D721Med (cell line): ENCODE measurements around the gene HRC.

ENCODE experiments used
- DNase-seq: peaks from one replicate; pipeline ENCODE4 v3.0.0; 2011; ENCODE audit warnings: low spot score; ENCODE audit not compliant: insufficient read length
- FAIRE-seq: peaks from 2 replicates; lab custom pipeline; 2011; peaks lifted over from hg19 to GRCh38; lab: Jason Lieb, UNC
- TF ChIP-seq, protein P1 (sequence below): IDR thresholded peaks from 2 replicates; pipeline ENCODE4 v1.5.1; 2012; ENCODE audit warnings: mild to moderate bottlenecking, control low read depth; ENCODE audit not compliant: insufficient read depth; ENCODE audit errors: missing control alignments

The HRC gene, protein sequence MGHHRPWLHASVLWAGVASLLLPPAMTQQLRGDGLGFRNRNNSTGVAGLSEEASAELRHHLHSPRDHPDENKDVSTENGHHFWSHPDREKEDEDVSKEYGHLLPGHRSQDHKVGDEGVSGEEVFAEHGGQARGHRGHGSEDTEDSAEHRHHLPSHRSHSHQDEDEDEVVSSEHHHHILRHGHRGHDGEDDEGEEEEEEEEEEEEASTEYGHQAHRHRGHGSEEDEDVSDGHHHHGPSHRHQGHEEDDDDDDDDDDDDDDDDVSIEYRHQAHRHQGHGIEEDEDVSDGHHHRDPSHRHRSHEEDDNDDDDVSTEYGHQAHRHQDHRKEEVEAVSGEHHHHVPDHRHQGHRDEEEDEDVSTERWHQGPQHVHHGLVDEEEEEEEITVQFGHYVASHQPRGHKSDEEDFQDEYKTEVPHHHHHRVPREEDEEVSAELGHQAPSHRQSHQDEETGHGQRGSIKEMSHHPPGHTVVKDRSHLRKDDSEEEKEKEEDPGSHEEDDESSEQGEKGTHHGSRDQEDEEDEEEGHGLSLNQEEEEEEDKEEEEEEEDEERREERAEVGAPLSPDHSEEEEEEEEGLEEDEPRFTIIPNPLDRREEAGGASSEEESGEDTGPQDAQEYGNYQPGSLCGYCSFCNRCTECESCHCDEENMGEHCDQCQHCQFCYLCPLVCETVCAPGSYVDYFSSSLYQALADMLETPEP

GRCh38 chr19:49155005-49155819, at the start of gene HRC:
HRC (minus strand) TSS chr19:49155396; CDS start chr19:49155237, 159 bp downstream.
- FAIRE-seq, result no peak
- TF ChIP-seq, protein P1, sequence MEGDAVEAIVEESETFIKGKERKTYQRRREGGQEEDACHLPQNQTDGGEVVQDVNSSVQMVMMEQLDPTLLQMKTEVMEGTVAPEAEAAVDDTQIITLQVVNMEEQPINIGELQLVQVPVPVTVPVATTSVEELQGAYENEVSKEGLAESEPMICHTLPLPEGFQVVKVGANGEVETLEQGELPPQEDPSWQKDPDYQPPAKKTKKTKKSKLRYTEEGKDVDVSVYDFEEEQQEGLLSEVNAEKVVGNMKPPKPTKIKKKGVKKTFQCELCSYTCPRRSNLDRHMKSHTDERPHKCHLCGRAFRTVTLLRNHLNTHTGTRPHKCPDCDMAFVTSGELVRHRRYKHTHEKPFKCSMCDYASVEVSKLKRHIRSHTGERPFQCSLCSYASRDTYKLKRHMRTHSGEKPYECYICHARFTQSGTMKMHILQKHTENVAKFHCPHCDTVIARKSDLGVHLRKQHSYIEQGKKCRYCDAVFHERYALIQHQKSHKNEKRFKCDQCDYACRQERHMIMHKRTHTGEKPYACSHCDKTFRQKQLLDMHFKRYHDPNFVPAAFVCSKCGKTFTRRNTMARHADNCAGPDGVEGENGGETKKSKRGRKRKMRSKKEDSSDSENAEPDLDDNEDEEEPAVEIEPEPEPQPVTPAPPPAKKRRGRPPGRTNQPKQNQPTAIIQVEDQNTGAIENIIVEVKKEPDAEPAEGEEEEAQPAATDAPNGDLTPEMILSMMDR, result no peak
- no peak for DNase-seq

- DNase-seq, result no peak
- no peak for FAIRE-seq
Measured at GRCh38 chr19:49201042-49201441, 45.8 kb upstream of the HRC start.

DNA sequence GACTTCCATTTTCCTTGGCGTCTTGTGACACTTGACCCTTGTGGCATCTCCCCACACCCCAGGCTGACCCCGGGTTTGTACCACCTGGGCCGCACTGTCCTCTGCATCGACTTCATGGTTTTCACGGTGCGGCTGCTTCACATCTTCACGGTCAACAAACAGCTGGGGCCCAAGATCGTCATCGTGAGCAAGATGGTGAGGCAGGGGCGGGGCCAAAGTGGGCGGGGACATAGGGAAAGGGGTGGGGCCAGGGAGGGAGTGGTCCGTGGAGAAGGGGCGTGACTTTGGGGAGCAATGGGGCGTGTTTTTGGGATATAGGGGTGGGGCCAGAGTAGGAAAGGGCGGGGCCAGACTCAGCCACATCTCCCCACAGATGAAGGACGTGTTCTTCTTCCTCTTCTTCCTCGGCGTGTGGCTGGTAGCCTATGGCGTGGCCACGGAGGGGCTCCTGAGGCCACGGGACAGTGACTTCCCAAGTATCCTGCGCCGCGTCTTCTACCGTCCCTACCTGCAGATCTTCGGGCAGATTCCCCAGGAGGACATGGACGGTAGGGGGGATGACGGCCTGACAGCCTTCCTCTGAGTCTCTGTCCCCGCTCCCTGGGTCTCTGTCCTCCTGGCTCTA, 45.2 kb upstream of the HRC start:
- TF ChIP-seq, protein P1, result no peak
- no peak for DNase-seq
- FAIRE-seq, result no peak

More at GRCh38 chr19:49201042-49201441, 45.8 kb upstream of the HRC start:
- TF ChIP-seq, protein P1, result no peak

DNA sequence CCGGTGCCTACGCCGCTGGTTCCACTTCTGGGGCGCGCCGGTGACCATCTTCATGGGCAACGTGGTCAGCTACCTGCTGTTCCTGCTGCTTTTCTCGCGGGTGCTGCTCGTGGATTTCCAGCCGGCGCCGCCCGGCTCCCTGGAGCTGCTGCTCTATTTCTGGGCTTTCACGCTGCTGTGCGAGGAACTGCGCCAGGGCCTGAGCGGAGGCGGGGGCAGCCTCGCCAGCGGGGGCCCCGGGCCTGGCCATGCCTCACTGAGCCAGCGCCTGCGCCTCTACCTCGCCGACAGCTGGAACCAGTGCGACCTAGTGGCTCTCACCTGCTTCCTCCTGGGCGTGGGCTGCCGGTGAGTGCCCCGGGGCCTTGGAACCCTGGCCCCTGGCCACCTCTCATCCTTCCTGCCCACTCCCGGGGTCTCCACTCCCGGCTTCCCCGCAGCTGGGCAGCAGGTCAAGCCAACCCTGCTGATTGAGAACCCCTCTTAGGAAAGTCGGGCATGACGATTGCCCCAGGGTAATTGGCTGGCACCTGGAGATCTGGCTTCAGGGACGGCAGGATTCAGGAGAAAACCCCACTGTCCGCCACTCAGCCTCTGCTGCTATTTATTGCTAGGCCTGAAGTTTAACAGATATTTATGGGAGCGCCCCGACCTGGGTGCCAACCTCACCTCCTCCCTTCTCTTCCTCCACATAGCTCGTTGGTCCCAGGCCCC, 41.5 kb upstream of the HRC start:
- DNase-seq (no peak), FAIRE-seq (no peak)
- TF ChIP-seq, protein P1, result no peak

GRCh38 chr19:49194408-49194807, 39.2 kb upstream of the HRC start:
- DNase-seq (no peak), FAIRE-seq (no peak)
- TF ChIP-seq, protein P1, result no peak

DNA sequence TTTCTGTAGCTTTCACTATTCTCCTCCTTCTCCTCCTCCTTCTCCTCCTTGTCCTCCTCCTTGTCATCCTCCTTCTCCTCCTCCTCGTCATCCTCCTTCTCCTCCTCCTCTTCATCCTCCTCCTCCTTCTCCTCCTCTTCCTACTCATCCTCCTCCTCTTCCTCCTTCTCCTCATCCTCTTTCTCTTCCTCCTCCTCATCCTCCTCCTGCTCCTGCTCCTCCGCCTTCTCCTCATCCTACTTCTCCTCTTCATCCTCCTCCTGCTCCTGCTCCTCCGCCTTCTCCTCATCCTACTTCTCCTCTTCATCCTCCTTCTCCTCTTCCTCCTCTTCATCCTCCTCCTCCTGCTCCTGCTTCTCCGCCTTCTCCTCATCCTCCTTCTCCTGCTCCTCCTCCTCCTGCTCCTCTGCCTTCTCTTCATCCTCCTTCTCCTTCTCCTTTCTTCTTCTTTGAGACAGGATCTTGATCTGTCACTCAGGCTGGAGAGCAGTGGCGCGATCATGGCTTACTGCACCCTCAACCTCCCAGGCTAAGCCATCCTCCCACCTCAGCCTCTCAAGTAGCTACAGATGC, 38.7 kb upstream of the HRC start:
- FAIRE-seq, result no peak
- TF ChIP-seq, protein P1, result no peak
- no peak for DNase-seq
